ENCODE results near the gene MYG1.
"Not testable (repeated sequence)": the region's sequence is repeated elsewhere in the genome, so short reads cannot be mapped to it uniquely, and the experiment has no call there.

Gene MYG1

DNA sequence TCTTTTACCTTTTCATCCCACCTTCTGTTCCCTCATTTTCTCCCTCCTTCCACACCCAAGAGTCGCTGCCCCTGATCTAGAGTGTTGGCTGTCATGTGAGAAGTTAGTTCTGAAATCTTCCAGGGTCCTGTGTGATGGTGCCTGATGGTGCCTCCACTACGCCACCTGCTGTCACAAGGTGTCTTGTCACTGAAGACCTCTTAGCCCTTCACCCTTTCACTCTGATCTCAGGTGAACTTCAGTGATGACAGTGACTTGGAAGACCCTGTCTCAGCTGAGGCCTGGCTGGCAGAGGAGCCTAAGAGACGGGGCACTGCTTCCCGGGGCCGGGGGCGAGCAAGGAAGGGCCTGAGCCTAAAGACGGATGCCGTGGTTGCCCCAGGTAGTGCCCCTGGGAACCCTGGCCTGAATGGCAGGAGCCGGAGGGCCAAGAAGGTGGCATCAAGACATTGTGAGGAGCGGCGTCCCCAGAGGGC is 11.7 kb upstream of the MYG1 start:
- no peaks in the 10 kb centered on the region for H3K9me3 ChIP-seq (ENCODE audit: control insufficient read depth, insufficient read depth, low read length)
- DNase-seq (ENCODE audit: low read depth, low spot score) = peak; percentile 35
- H3K27me3 ChIP-seq (ENCODE audit: control insufficient read depth, insufficient read depth, low read length) = no peaks in the 10 kb centered on the region
- H3K4me3 ChIP-seq (ENCODE audit: low read length) = no peak overlapping the region
- peaks cover 50% of the 10 kb centered on the region for H3K36me3 ChIP-seq (ENCODE audit: control insufficient read depth, insufficient read depth, low read length)
- H3K4me1 ChIP-seq (ENCODE audit: control insufficient read depth, insufficient read depth, low read length) = no peaks in the 10 kb centered on the region
- no CpG with 5 or more reads among the region's 11 CpGs for WGBS (ENCODE audit: insufficient coverage, insufficient read length)
- H3K27ac ChIP-seq (ENCODE audit: low read length) = no peak overlapping the region

GRCh38 chr12:53288322-53288721 is 11.2 kb upstream of the MYG1 start:
- Histone ChIP-seq H3K27me3 (ENCODE audit: control insufficient read depth, insufficient read depth, low read length) (no peaks in the 10 kb centered on the region), H3K4me3 (ENCODE audit: low read length) (no peak overlapping the region), H3K27ac (ENCODE audit: low read length) (no peak overlapping the region), H3K36me3 (ENCODE audit: control insufficient read depth, insufficient read depth, low read length) (peaks cover 46% of the 10 kb centered on the region), H3K9me3 (ENCODE audit: control insufficient read depth, insufficient read depth, low read length) (no peaks in the 10 kb centered on the region), H3K4me1 (ENCODE audit: control insufficient read depth, insufficient read depth, low read length) (no peaks in the 10 kb centered on the region)
- DNase-seq (ENCODE audit: low read depth, low spot score) = no peak
- no CpG with 5 or more reads among the region's 6 CpGs for WGBS (ENCODE audit: insufficient coverage, insufficient read length)

DNA sequence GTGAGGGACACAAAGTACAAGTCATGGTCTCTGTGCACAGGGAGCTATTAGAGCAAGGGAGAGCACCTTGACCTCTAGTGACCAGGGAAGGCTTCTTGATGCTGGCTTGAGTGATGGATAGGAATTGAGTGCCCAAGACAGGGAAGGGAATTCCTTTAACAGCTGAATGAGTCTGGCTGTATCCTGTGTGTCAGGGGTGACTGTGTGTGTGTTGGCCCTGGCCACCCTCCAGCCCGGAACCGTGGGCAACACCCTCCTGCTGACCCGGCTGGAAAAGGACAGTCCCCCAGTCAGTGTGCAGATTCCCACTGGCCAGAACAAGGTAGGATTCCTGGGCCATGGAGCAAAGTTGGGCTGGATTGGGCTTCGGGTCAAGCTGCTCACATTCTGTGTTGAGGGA is 9.6 kb upstream of the MYG1 start:
- Histone ChIP-seq H3K27me3 (ENCODE audit: control insufficient read depth, insufficient read depth, low read length) (no peaks in the 10 kb centered on the region), H3K9me3 (ENCODE audit: control insufficient read depth, insufficient read depth, low read length) (no peaks in the 10 kb centered on the region), H3K36me3 (ENCODE audit: control insufficient read depth, insufficient read depth, low read length) (peaks cover 37% of the 10 kb centered on the region), H3K4me3 (ENCODE audit: low read length) (no peak overlapping the region), H3K27ac (ENCODE audit: low read length) (no peak overlapping the region), H3K4me1 (ENCODE audit: control insufficient read depth, insufficient read depth, low read length) (no peaks in the 10 kb centered on the region)
- no peak for DNase-seq (ENCODE audit: low read depth, low spot score)
- no CpG with 5 or more reads among the region's 4 CpGs for WGBS (ENCODE audit: insufficient coverage, insufficient read length)

GRCh38 chr12:53290661-53291060 is 8.8 kb upstream of the MYG1 start:
- H3K27me3 ChIP-seq (ENCODE audit: control insufficient read depth, insufficient read depth, low read length) = no peaks in the 10 kb centered on the region
- no peak for DNase-seq (ENCODE audit: low read depth, low spot score)
- H3K4me3 ChIP-seq (ENCODE audit: low read length) = no peak overlapping the region
- no CpG with 5 or more reads among the region's 9 CpGs for WGBS (ENCODE audit: insufficient coverage, insufficient read length)
- H3K36me3 ChIP-seq (ENCODE audit: control insufficient read depth, insufficient read depth, low read length) = peaks cover 35% of the 10 kb centered on the region
- no peak overlapping the region for H3K27ac ChIP-seq (ENCODE audit: low read length)
- H3K9me3 ChIP-seq (ENCODE audit: control insufficient read depth, insufficient read depth, low read length) = no peaks in the 10 kb centered on the region
- no peaks in the 10 kb centered on the region for H3K4me1 ChIP-seq (ENCODE audit: control insufficient read depth, insufficient read depth, low read length)

DNA sequence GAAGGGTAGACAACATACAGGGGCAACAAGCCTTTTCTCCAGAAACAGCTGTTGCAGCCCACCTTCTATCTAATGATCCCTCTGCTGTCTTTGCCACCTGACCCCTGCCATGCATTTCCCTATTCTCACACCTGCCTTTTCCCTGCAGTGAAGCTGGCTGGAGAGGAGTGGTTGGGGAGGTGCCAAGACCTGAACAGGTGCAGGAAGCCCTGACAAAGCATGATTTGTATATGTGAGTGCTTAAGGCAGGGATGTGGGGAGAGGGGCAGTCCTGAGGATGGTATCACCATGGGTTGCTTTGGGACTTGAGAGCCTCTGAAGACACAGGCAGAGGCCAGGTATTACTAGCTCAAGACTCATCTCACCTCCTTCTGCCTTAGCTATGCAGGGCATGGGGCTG is 7.1 kb upstream of the MYG1 start:
- Histone ChIP-seq H3K9me3 (ENCODE audit: control insufficient read depth, insufficient read depth, low read length) (no peaks in the 10 kb centered on the region), H3K27me3 (ENCODE audit: control insufficient read depth, insufficient read depth, low read length) (no peaks in the 10 kb centered on the region), H3K4me3 (ENCODE audit: low read length) (no peak overlapping the region), H3K36me3 (ENCODE audit: control insufficient read depth, insufficient read depth, low read length) (peaks cover 35% of the 10 kb centered on the region), H3K4me1 (ENCODE audit: control insufficient read depth, insufficient read depth, low read length) (no peaks in the 10 kb centered on the region), H3K27ac (ENCODE audit: low read length) (no peak overlapping the region)
- no peak for DNase-seq (ENCODE audit: low read depth, low spot score)

- Histone ChIP-seq H3K4me1 (ENCODE audit: control insufficient read depth, insufficient read depth, low read length) (no peaks in the 10 kb centered on the region), H3K9me3 (ENCODE audit: control insufficient read depth, insufficient read depth, low read length) (no peaks in the 10 kb centered on the region), H3K36me3 (ENCODE audit: control insufficient read depth, insufficient read depth, low read length) (peaks cover 22% of the 10 kb centered on the region), H3K4me3 (ENCODE audit: low read length) (peak within 1 kb of the TSS; percentile 67), H3K27ac (ENCODE audit: low read length) (no peak within 1 kb of the TSS), H3K27me3 (ENCODE audit: control insufficient read depth, insufficient read depth, low read length) (no peaks in the 10 kb centered on the region)
- WGBS (ENCODE audit: insufficient coverage, insufficient read length) = no CpG with 5 or more reads among the region's 42 CpGs
- DNase-seq (ENCODE audit: low read depth, low spot score) = peak; percentile 68
Measured at GRCh38 chr12:53295070-53295890, 4.2 kb upstream of the MYG1 start, which contains the start of gene PFDN5. Gene PFDN5, plus strand, starts transcription at chr12:53295542. Its CDS starts 26 bp downstream, at chr12:53295568.

DNA sequence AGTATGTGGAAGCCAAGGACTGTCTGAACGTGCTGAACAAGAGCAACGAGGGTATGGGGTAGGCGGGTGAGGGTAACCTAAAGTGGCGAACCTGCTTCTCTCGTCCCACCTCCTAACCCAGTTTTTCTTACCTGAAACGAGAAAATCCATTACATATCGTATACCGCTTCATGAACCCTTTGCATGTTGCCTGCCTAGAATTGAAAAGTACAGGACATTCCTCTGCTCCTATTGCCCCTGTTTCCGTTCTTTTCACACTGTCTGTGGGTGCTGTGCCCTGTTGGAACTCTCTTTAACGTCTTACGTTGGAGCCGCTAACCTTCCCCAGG is 3.6 kb upstream of the MYG1 start:
- H3K36me3 ChIP-seq (ENCODE audit: control insufficient read depth, insufficient read depth, low read length) = peaks cover 18% of the 10 kb centered on the region
- no peaks in the 10 kb centered on the region for H3K9me3 ChIP-seq (ENCODE audit: control insufficient read depth, insufficient read depth, low read length)
- no peaks in the 10 kb centered on the region for H3K27me3 ChIP-seq (ENCODE audit: control insufficient read depth, insufficient read depth, low read length)
- H3K4me3 ChIP-seq (ENCODE audit: low read length) = peak overlapping the region; percentile 67
- H3K4me1 ChIP-seq (ENCODE audit: control insufficient read depth, insufficient read depth, low read length) = no peaks in the 10 kb centered on the region
- no peak overlapping the region for H3K27ac ChIP-seq (ENCODE audit: low read length)
- DNase-seq (ENCODE audit: low read depth, low spot score) = no peak
- no CpG with 5 or more reads among the region's 12 CpGs for WGBS (ENCODE audit: insufficient coverage, insufficient read length)

- DNase-seq (ENCODE audit: low read depth, low spot score); H3K4me1 ChIP-seq (ENCODE audit: control insufficient read depth, insufficient read depth, low read length); H3K9me3 ChIP-seq (ENCODE audit: control insufficient read depth, insufficient read depth, low read length); H3K4me3 ChIP-seq (ENCODE audit: low read length); H3K27me3 ChIP-seq (ENCODE audit: control insufficient read depth, insufficient read depth, low read length); H3K27ac ChIP-seq (ENCODE audit: low read length): not testable (repeated sequence)
- H3K36me3 ChIP-seq (ENCODE audit: control insufficient read depth, insufficient read depth, low read length) = peaks cover 11% of the 10 kb centered on the region
- WGBS (ENCODE audit: insufficient coverage, insufficient read length) = no CpG with 5 or more reads among the region's 10 CpGs
Measured at GRCh38 chr12:53297106-53297505, 2.4 kb upstream of the MYG1 start.

DNA sequence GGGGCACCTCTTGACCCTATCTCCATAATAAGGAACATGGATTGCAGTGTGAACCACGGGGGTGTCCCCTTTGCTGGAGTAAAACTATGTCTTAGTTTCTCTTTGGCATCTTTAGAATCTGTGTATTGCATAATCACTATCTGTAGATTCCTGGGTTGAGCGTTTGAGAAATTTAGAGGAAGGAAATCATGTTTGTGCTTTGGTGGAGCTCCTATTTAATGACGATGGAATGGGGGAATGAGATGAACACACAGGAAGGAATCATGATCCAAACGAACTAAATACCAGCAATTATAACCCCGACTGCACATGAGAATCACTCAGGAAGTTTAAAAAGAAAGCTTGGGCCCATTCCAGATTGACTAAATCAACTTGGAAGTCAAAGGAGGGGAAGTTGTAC is 1.3 kb upstream of the MYG1 start:
- H3K27ac ChIP-seq (ENCODE audit: low read length) = no peak overlapping the region
- H3K27me3 ChIP-seq (ENCODE audit: control insufficient read depth, insufficient read depth, low read length) = no peaks in the 10 kb centered on the region
- H3K4me1 ChIP-seq (ENCODE audit: control insufficient read depth, insufficient read depth, low read length) = no peaks in the 10 kb centered on the region
- WGBS (ENCODE audit: insufficient coverage, insufficient read length) = no CpG with 5 or more reads among the region's 5 CpGs
- no peaks in the 10 kb centered on the region for H3K9me3 ChIP-seq (ENCODE audit: control insufficient read depth, insufficient read depth, low read length)
- H3K36me3 ChIP-seq (ENCODE audit: control insufficient read depth, insufficient read depth, low read length) = peaks cover 9% of the 10 kb centered on the region; the same call in 1 of the 2 replicates
- no peak for DNase-seq (ENCODE audit: low read depth, low spot score)
- H3K4me3 ChIP-seq (ENCODE audit: low read length) = no peak overlapping the region

GRCh38 chr12:53299101-53299453 is 418 bp upstream of the MYG1 start:
- H3K4me3 ChIP-seq (ENCODE audit: low read length) = no peak overlapping the region
- H3K36me3 ChIP-seq (ENCODE audit: control insufficient read depth, insufficient read depth, low read length) = peaks cover 11% of the 10 kb centered on the region; the same call in 1 of the 2 replicates
- no peaks in the 10 kb centered on the region for H3K4me1 ChIP-seq (ENCODE audit: control insufficient read depth, insufficient read depth, low read length)
- no peak overlapping the region for H3K27ac ChIP-seq (ENCODE audit: low read length)
- no peaks in the 10 kb centered on the region for H3K27me3 ChIP-seq (ENCODE audit: control insufficient read depth, insufficient read depth, low read length)
- no peak for DNase-seq (ENCODE audit: low read depth, low spot score)
- H3K9me3 ChIP-seq (ENCODE audit: control insufficient read depth, insufficient read depth, low read length) = no peaks in the 10 kb centered on the region
- WGBS (ENCODE audit: insufficient coverage, insufficient read length) = no CpG with 5 or more reads among the region's 5 CpGs

GRCh38 chr12:53300187-53300586 is 692 bp downstream of the MYG1 start:
- Histone ChIP-seq H3K4me1 (ENCODE audit: control insufficient read depth, insufficient read depth, low read length) (no peaks in the 10 kb centered on the region), H3K36me3 (ENCODE audit: control insufficient read depth, insufficient read depth, low read length) (peaks cover 12% of the 10 kb centered on the region; the same call in 1 of the 2 replicates), H3K27ac (ENCODE audit: low read length) (no peak overlapping the region), H3K27me3 (ENCODE audit: control insufficient read depth, insufficient read depth, low read length) (no peaks in the 10 kb centered on the region), H3K4me3 (ENCODE audit: low read length) (peak overlapping the region; percentile 68; the same call in 1 of the 2 replicates), H3K9me3 (ENCODE audit: control insufficient read depth, insufficient read depth, low read length) (no peaks in the 10 kb centered on the region)
- DNase-seq (ENCODE audit: low read depth, low spot score) = no peak
- no CpG with 5 or more reads among the region's 12 CpGs for WGBS (ENCODE audit: insufficient coverage, insufficient read length)
